Keratinocyte (primary cell): ENCODE results near the gene GAST. TPM values are rescaled to one million over a fixed set of nuclear protein-coding genes. Genes with fewer than 3 reads are reported as not detected.

Source experiments
- DNase-seq: peaks from one replicate; pipeline ENCODE4 v3.0.0-alpha.2; 2011; ENCODE audit warnings: low read depth, missing footprints, low spot score
- FAIRE-seq: peaks from 2 replicates; lab custom pipeline; 2011; peaks lifted over from hg19 to GRCh38; lab: Jason Lieb, UNC
- H2AFZ ChIP-seq: 2 replicates; pipeline ENCODE4 v1.6.0; 2012; ENCODE audit warnings: low read length, control low read depth, inconsistent platforms; ENCODE audit not compliant: control insufficient read depth
- H3K27ac ChIP-seq: 2 replicates; pipeline ENCODE4 v1.5.1; 2011; ENCODE audit warnings: low read length; ENCODE audit not compliant: control insufficient read depth, insufficient read depth
- H3K27me3 ChIP-seq: 3 replicates; pipeline ENCODE4 v1.6.0; 2011; ENCODE audit warnings: low read length; ENCODE audit not compliant: control insufficient read depth, insufficient read depth; ENCODE audit errors: extremely low read depth
- H3K36me3 ChIP-seq, 2 experiments: 2 replicates in 1 of 2; 3 replicates in 1 of 2; pipeline ENCODE4 v1.5.1; 2011; ENCODE audit warnings: low read length in 2 of 2, mild to moderate bottlenecking in 1 of 2; ENCODE audit not compliant: control insufficient read depth in 2 of 2, insufficient read depth in 2 of 2; ENCODE audit errors: extremely low read depth in 1 of 2
- H3K4me1 ChIP-seq: 3 replicates; pipeline ENCODE4 v1.5.1; 2011; ENCODE audit warnings: low read length; ENCODE audit not compliant: control insufficient read depth, insufficient read depth; ENCODE audit errors: extremely low read depth
- H3K4me2 ChIP-seq: 3 replicates; pipeline ENCODE4 v1.6.0; 2011; ENCODE audit warnings: low read depth, low read length; ENCODE audit not compliant: control insufficient read depth, insufficient read depth; ENCODE audit errors: extremely low read depth
- H3K4me3 ChIP-seq, 3 experiments: fragments of 200-600 bp in 1 of 3; sonication (generic) in 1 of 3; 2 replicates in 2 of 3; 3 replicates in 1 of 3; pipeline ENCODE4 v1.5.1; 2011 to 2016; ENCODE audit warnings: low read length in 3 of 3, mild to moderate bottlenecking in 3 of 3, control low read depth in 2 of 3, inconsistent platforms in 1 of 3, low read depth in 1 of 3, mixed read lengths in 1 of 3, mixed run types in 1 of 3, moderate library complexity in 1 of 3; ENCODE audit not compliant: control insufficient read depth in 2 of 3, insufficient read depth in 2 of 3; ENCODE audit errors: extremely low read depth in 1 of 3
- H3K79me2 ChIP-seq: 2 replicates; pipeline ENCODE4 v1.6.0; 2012; ENCODE audit warnings: low read length; ENCODE audit not compliant: control insufficient read depth, insufficient read depth
- H3K9ac ChIP-seq: 3 replicates; pipeline ENCODE4 v1.6.0; 2011; ENCODE audit warnings: low read length; ENCODE audit not compliant: control insufficient read depth, insufficient read depth; ENCODE audit errors: extremely low read depth
- H3K9me1 ChIP-seq: 3 replicates; pipeline ENCODE4 v1.6.0; 2011; ENCODE audit warnings: low read length; ENCODE audit not compliant: control insufficient read depth, insufficient read depth; ENCODE audit errors: extremely low read depth
- H3K9me3 ChIP-seq: 2 replicates; pipeline ENCODE4 v1.5.1; 2012; ENCODE audit warnings: low read depth, low read length; ENCODE audit not compliant: control insufficient read depth
- H4K20me1 ChIP-seq: 3 replicates; pipeline ENCODE4 v1.6.0; 2011; ENCODE audit warnings: low read length; ENCODE audit not compliant: control insufficient read depth, insufficient read depth; ENCODE audit errors: extremely low read depth
- EZH2 ChIP-seq: IDR thresholded peaks from one replicate; pipeline ENCODE4 v1.6.1; 2012; ENCODE audit warnings: inconsistent platforms, mild to moderate bottlenecking, low read length, moderate library complexity
- dilution Hi-C: fragments of 300-500 bp; cut with MboI; formaldehyde crosslinking; loops from one replicate; pipeline ENCODE4 v1.7.0; 2020; ENCODE audit warnings: low sequenced_read_pairs; ENCODE audit not compliant: extremely low pct_ligation_motif_present
- polyA plus RNA-seq, 5 experiments: library from polyadenylated mRNA; depleted of rRNA in 3 of 5; stranded (reverse) in 3 of 5; stranded (forward) in 1 of 5; unstranded in 1 of 5; fragments of >200 nt; gene quantifications; 1 replicate in 1 of 5; 2 replicates in 3 of 5; 3 replicates in 1 of 5; pipeline versions ENCODE4 v1.2.1 to v1.2.3, GENCODE V29; 2011 to 2012; ENCODE audit warnings: missing spikeins in 2 of 5, low read depth in 1 of 5, low replicate concordance in 1 of 5
- small RNA-seq, 3 experiments: library from RNA; depleted of rRNA; stranded (forward); fragments of <200 nt; gene quantifications; one replicate each; pipeline ENCODE3, GENCODE V24; 2012; ENCODE audit warnings: low read depth in 3 of 3, low replicate concordance in 1 of 3; ENCODE audit not compliant: insufficient read length in 3 of 3
- TF ChIP-seq, protein P1 (sequence below), 3 experiments: IDR thresholded peaks in 1 of 3; conservative IDR thresholded peaks in 1 of 3; optimal IDR thresholded peaks in 1 of 3; 2 replicates in 2 of 3; 3 replicates in 1 of 3; pipeline versions ENCODE3 to v1.5.1; 2011; ENCODE audit warnings: low read length in 3 of 3, mild to moderate bottlenecking in 3 of 3, moderate library complexity in 2 of 3, control low read depth in 1 of 3, inconsistent platforms in 1 of 3; ENCODE audit not compliant: insufficient read depth in 2 of 3; ENCODE audit errors: extremely low read depth in 1 of 3

The GAST gene
- polyA plus RNA-seq, 1 donor (not counting 4 experiments of a cell fraction or from before 2014, with no cell fraction given), result 0.87 TPM

- Histone ChIP-seq H4K20me1 (peaks cover 14% of the 10 kb centered on the region), H2AFZ (no peak overlapping the region), H3K4me1 (no peaks in the 10 kb centered on the region), H3K4me3 (no peak overlapping the region), H3K79me2 (peaks cover 43% of the 10 kb centered on the region), H3K9me3 (no peaks in the 10 kb centered on the region), H3K27ac (no peak overlapping the region), H3K4me2 (no peak overlapping the region), H3K27me3 (no peaks in the 10 kb centered on the region), H3K9ac (no peak overlapping the region), H3K36me3 (peaks cover 54 to 64% of the 10 kb centered on the region in 2 experiments), H3K9me1 (no peaks in the 10 kb centered on the region)
- dilution Hi-C loops, result no loop called here
- no peak for FAIRE-seq
- TF ChIP-seq, protein P1, sequence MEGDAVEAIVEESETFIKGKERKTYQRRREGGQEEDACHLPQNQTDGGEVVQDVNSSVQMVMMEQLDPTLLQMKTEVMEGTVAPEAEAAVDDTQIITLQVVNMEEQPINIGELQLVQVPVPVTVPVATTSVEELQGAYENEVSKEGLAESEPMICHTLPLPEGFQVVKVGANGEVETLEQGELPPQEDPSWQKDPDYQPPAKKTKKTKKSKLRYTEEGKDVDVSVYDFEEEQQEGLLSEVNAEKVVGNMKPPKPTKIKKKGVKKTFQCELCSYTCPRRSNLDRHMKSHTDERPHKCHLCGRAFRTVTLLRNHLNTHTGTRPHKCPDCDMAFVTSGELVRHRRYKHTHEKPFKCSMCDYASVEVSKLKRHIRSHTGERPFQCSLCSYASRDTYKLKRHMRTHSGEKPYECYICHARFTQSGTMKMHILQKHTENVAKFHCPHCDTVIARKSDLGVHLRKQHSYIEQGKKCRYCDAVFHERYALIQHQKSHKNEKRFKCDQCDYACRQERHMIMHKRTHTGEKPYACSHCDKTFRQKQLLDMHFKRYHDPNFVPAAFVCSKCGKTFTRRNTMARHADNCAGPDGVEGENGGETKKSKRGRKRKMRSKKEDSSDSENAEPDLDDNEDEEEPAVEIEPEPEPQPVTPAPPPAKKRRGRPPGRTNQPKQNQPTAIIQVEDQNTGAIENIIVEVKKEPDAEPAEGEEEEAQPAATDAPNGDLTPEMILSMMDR (optimal IDR thresholded peaks at IDR 0.05 in 1 of 3, IDR thresholded peaks at IDR 0.05 in 1 of 3, conservative IDR thresholded peaks at IDR 0.05 in 1 of 3; ENCODE audit: extremely low read depth in 1 of 3, insufficient read depth in 2 of 3, low read length in 3 of 3), result no peak
- no peak for TF ChIP-seq EZH2
- no peak for DNase-seq
These were observed 51.2 kb downstream of the GAST start for GRCh38 chr17:41763327-41763726.

Small RNAs within 50 kb of the gene (small RNA-seq; reads per million reads assigned to genes)
- gene RN7SL399P (0 reads per million in 3 experiments), gene RNA5SP442 (0 to 14.0 (median 2.0) reads per million in 3 experiments)

Other genes starting within 250 kb of the GAST start
- gene KRT32, start 244.9 kb upstream of the GAST start, polyA plus RNA-seq, result 0.03 TPM in 1 of 3 replicates, not detected in the others
- not detected in 3 replicates for gene KRT35, start 231.2 kb upstream of the GAST start, polyA plus RNA-seq
- gene KRT36, start 222.4 kb upstream of the GAST start, polyA plus RNA-seq, result not detected in 3 replicates
- 15.2 to 46.6 TPM (median 24.0 TPM) in 3 replicates for gene KRT13, start 206.7 kb upstream of the GAST start, polyA plus RNA-seq
- gene KRT15, start 193.4 kb upstream of the GAST start, polyA plus RNA-seq, result 505 to 838 TPM (median 729 TPM) in 3 replicates
- gene KRT19, start 184.0 kb upstream of the GAST start, polyA plus RNA-seq, result 29.7 to 60.4 TPM (median 35.5 TPM) in 3 replicates
- gene KRT9, start 140.3 kb upstream of the GAST start, polyA plus RNA-seq, result 0.85 to 1.6 TPM (median 1.5 TPM) in 3 replicates
- gene KRT14, start 125.4 kb upstream of the GAST start, polyA plus RNA-seq, result 26,041 to 32,523 TPM (median 29,603 TPM) in 3 replicates
- gene KRT16, start 99.6 kb upstream of the GAST start, polyA plus RNA-seq, result 1,163 to 4,746 TPM (median 1,851 TPM) in 3 replicates
- 6,440 to 12,579 TPM (median 8,666 TPM) in 3 replicates for gene KRT17, start 87.8 kb upstream of the GAST start, polyA plus RNA-seq
- 236 to 308 TPM (median 272 TPM) in 3 replicates for gene EIF1, start 23.4 kb upstream of the GAST start, polyA plus RNA-seq
- 0.95 to 2.3 TPM (median 1.6 TPM) in 3 replicates for gene HAP1, start 22.3 kb downstream of the GAST start, polyA plus RNA-seq
- gene JUP, start 74.4 kb downstream of the GAST start, polyA plus RNA-seq, result 152 to 261 TPM (median 192 TPM) in 3 replicates
- gene P3H4, start 99.6 kb downstream of the GAST start, polyA plus RNA-seq, result 4.2 to 8.4 TPM (median 5.9 TPM) in 3 replicates
- 0.37 to 0.73 TPM (median 0.38 TPM) in 3 replicates for gene FKBP10, start 100.7 kb downstream of the GAST start, polyA plus RNA-seq
- gene NT5C3B, start 123.9 kb downstream of the GAST start, polyA plus RNA-seq, result 83.4 to 109 TPM (median 92.7 TPM) in 3 replicates
- gene KLHL10, start 125.5 kb downstream of the GAST start, polyA plus RNA-seq, result 0.06 to 0.21 TPM (median 0.19 TPM) in 3 replicates
- gene KLHL11, start 153.1 kb downstream of the GAST start, polyA plus RNA-seq, result 4.7 to 6.7 TPM (median 5.2 TPM) in 3 replicates
- gene ACLY, start 206.6 kb downstream of the GAST start, polyA plus RNA-seq, result 310 to 444 TPM (median 363 TPM) in 3 replicates
- gene ODAD4, start 218.3 kb downstream of the GAST start, polyA plus RNA-seq, result 0.07 to 0.20 TPM (median 0.17 TPM) in 3 replicates